Erythroblast (primary cell): ENCODE results near the gene ZYG11A.

Experiments
- GATA1 ChIP-seq: IDR thresholded peaks from 2 replicates; pipeline ENCODE4 v1.6.1; 2011; ENCODE audit warnings: low read depth, mild to moderate bottlenecking, control low read depth, low read length, moderate library complexity
- POLR2A ChIP-seq: IDR thresholded peaks from 2 replicates; pipeline ENCODE4 v1.6.1; 2011; ENCODE audit warnings: mild to moderate bottlenecking, low read length

- TF ChIP-seq POLR2A, result no peak
- TF ChIP-seq GATA1, result no peak
These were observed 73.8 kb downstream of the ZYG11A start for GRCh38 chr1:52916241-52916975.
